ENCODE measurements around the gene TNS3.

The TNS3 gene

DNA sequence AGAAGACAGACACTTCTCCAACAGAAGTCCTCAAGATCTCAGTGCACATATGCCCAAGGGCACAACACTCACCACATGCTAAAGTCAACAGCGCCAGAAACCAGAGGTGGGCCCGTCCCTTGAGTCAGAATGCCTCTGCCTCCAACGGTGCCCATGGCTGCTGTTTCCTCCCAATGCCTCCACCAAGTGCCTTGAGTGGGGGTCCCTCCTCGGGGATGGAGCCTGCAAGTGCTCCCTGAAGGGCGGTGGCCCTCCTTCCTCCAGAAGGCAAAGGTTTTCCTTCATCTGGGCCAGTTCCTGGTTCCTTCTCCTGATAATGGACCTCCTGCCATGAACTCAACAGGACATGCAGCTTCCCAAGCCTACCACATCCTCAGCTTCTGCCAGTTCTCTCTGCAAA, 58.5 kb downstream of the TNS3 start:
- H3K9me2 ChIP-seq (replicated peaks; ENCODE audit: control insufficient read depth, low read length) = no peaks in the 10 kb centered on the region
- H3K79me2 ChIP-seq (ENCODE audit: control insufficient read depth, low read length) = no peaks in the 10 kb centered on the region
- no peaks in the 10 kb centered on the region for H4K20me1 ChIP-seq (ENCODE audit: control insufficient read depth, insufficient read depth, low read depth, low read length)
- H3K4me3 ChIP-seq (ENCODE audit: low read length) = no peak overlapping the region
- H3K4me2 ChIP-seq (ENCODE audit: low read length) = no peak overlapping the region
- H3K4me1 ChIP-seq (ENCODE audit: control insufficient read depth, low read length) = 0 out of 2 replicates have a peak, but pooled peaks cover 2% of the 10 kb centered on the region
- no peaks in the 10 kb centered on the region for H3K9me3 ChIP-seq (ENCODE audit: control insufficient read depth, insufficient read depth, low read length)
- TF ChIP-seq CTCF (IDR thresholded peaks at IDR 0.05; ENCODE audit: low read depth, low read length, poor library complexity, severe bottlenecking) = no peak
- TF ChIP-seq EZH2phosphoT487 (IDR thresholded peaks at IDR 0.05; ENCODE audit: borderline replicate concordance, low read length) = no peak
- H3K36me3 ChIP-seq (ENCODE audit: control insufficient read depth, low read length) = no peaks in the 10 kb centered on the region
- H3F3A ChIP-seq (ENCODE audit: control insufficient read depth, insufficient read depth) = no peaks in the 10 kb centered on the region
- H3K27ac ChIP-seq (ENCODE audit: low read depth, low read length) = no peak overlapping the region
- no peaks in the 10 kb centered on the region for H3K27me3 ChIP-seq (ENCODE audit: control insufficient read depth, low read length)

DNA sequence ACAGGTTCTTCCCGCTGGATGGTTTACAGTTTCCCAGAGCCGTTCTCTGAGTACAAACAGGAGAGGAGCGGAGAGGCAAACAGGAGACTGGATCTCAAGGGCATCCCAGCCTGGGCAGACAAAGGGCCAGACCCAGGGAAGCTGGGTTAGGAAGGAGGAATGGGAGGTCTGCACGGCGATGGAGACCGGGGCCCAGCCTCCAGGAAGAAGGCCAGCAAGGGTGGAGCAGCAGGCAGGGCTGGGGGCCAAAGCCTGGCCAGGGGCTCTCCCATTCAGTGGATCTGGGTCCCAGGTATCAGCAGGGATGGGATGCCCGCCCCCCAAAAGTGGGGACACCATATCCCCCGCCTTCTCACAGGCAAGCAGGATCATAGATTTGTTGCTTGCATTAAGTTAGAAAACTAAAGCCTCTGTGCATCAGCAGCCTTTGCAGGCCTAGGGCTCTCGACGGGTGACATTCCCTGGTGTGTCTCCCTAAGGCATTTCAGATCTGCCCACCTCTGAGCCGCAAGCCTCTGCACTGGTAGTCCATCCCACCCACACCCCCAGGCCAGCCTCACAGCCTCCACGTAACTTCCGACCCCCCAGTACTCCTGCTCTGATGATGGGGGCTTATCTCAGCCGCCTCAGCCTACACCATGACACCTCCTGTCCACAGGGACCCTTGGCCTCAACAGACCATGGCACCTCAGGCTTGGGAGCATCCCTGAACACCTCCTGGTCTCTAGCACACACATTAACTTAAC, 59.9 kb downstream of the TNS3 start:
- Histone ChIP-seq H3K4me1 (ENCODE audit: control insufficient read depth, low read length) (0 out of 2 replicates have a peak, but pooled peaks cover 2% of the 10 kb centered on the region), H3K27me3 (ENCODE audit: control insufficient read depth, low read length) (no peaks in the 10 kb centered on the region), H3K4me2 (ENCODE audit: low read length) (no peak overlapping the region), H3K4me3 (ENCODE audit: low read length) (no peak overlapping the region), H3K9me2 (replicated peaks; ENCODE audit: control insufficient read depth, low read length) (no peaks in the 10 kb centered on the region), H3K9me3 (ENCODE audit: control insufficient read depth, insufficient read depth, low read length) (no peaks in the 10 kb centered on the region), H4K20me1 (ENCODE audit: control insufficient read depth, insufficient read depth, low read depth, low read length) (no peaks in the 10 kb centered on the region), H3K27ac (ENCODE audit: low read depth, low read length) (no peak overlapping the region), H3F3A (ENCODE audit: control insufficient read depth, insufficient read depth) (no peaks in the 10 kb centered on the region), H3K36me3 (ENCODE audit: control insufficient read depth, low read length) (no peaks in the 10 kb centered on the region), H3K79me2 (ENCODE audit: control insufficient read depth, low read length) (no peaks in the 10 kb centered on the region)
- TF ChIP-seq EZH2phosphoT487 (IDR thresholded peaks at IDR 0.05; ENCODE audit: borderline replicate concordance, low read length) = no peak
- no peak for TF ChIP-seq CTCF (IDR thresholded peaks at IDR 0.05; ENCODE audit: low read depth, low read length, poor library complexity, severe bottlenecking)

GRCh38 chr7:47521011-47521795, 60.7 kb downstream of the TNS3 start:
- no peak overlapping the region for H3K4me2 ChIP-seq (ENCODE audit: low read length)
- H3K27ac ChIP-seq (ENCODE audit: low read depth, low read length) = no peak overlapping the region
- TF ChIP-seq EZH2phosphoT487 (IDR thresholded peaks at IDR 0.05; ENCODE audit: borderline replicate concordance, low read length) = no peak
- no peak for TF ChIP-seq CTCF (IDR thresholded peaks at IDR 0.05; ENCODE audit: low read depth, low read length, poor library complexity, severe bottlenecking)
- H3K9me2 ChIP-seq (replicated peaks; ENCODE audit: control insufficient read depth, low read length) = no peaks in the 10 kb centered on the region
- H3K79me2 ChIP-seq (ENCODE audit: control insufficient read depth, low read length) = no peaks in the 10 kb centered on the region
- H3K9me3 ChIP-seq (ENCODE audit: control insufficient read depth, insufficient read depth, low read length) = no peaks in the 10 kb centered on the region
- H3K27me3 ChIP-seq (ENCODE audit: control insufficient read depth, low read length) = no peaks in the 10 kb centered on the region
- H4K20me1 ChIP-seq (ENCODE audit: control insufficient read depth, insufficient read depth, low read depth, low read length) = no peaks in the 10 kb centered on the region
- no peaks in the 10 kb centered on the region for H3F3A ChIP-seq (ENCODE audit: control insufficient read depth, insufficient read depth)
- H3K4me3 ChIP-seq (ENCODE audit: low read length) = no peak overlapping the region
- 0 out of 2 replicates have a peak, but pooled peaks cover 2% of the 10 kb centered on the region for H3K4me1 ChIP-seq (ENCODE audit: control insufficient read depth, low read length)
- H3K36me3 ChIP-seq (ENCODE audit: control insufficient read depth, low read length) = no peaks in the 10 kb centered on the region

Data from DOHH2 (cell line).